A549 (cell line): ENCODE results near the gene PLCB2. TPM values are rescaled to one million over a fixed set of nuclear protein-coding genes. Genes with fewer than 3 reads are reported as not detected.

Experiments
- ATAC-seq, 2 experiments: fragments of 200-7000 bp in 1 of 2; fragments of >200 bp in 1 of 2; cut with Nextera tagmentation in 1 of 2; cut with Tn5 transposase in 1 of 2; 3 replicates each; pipeline versions ENCODE4 v1.8.0 to v1.9.1; 2018 to 2020; ENCODE audit warnings: mild to moderate bottlenecking in 1 of 2, moderate library complexity in 1 of 2
- CTCF ChIA-PET: fragments of 300-600 bp; sonication (Branson Sonifier 250); formaldehyde crosslinking; extraction: SDS; loops from one replicate; lab custom pipeline; 2021; ENCODE audit warnings: antibody characterized with exemption, inconsistent platforms; lab: Yijun Ruan, JAX
- POLR2A ChIA-PET: fragments of 350-600 bp; formaldehyde crosslinking; extraction: SDS; loops from one replicate; lab custom pipeline; 2021; ENCODE audit warnings: antibody characterized with exemption, inconsistent platforms; lab: Yijun Ruan, JAX
- DNase-seq, 2 experiments: peaks; one replicate each; pipeline versions ENCODE4 v3.0.0 to v3.0.0-alpha.2; 2011 to 2016; ENCODE audit warnings: low read depth in 1 of 2, low spot score in 1 of 2
- FAIRE-seq: peaks from 2 replicates; lab custom pipeline; 2011; peaks lifted over from hg19 to GRCh38; lab: Jason Lieb, UNC
- H3K27ac ChIP-seq, 2 experiments: fragments of >200 bp; sonication (Bioruptor Twin); formaldehyde crosslinking; 3 replicates each; pipeline ENCODE4 v1.5.1; 2016 to 2017
- H3K4me1 ChIP-seq: fragments of >200 bp; sonication (Bioruptor Twin); formaldehyde crosslinking; 3 replicates; pipeline ENCODE4 v1.6.1; 2016
- H3K4me2 ChIP-seq: fragments of >200 bp; sonication (Bioruptor Twin); formaldehyde crosslinking; 3 replicates; pipeline ENCODE4 v1.6.1; 2016
- H3K4me3 ChIP-seq: fragments of >200 bp; sonication (Bioruptor Twin); formaldehyde crosslinking; 3 replicates; pipeline ENCODE4 v1.5.1; 2016
- H3K9me3 ChIP-seq: fragments of >200 bp; sonication (Bioruptor Twin); formaldehyde crosslinking; 3 replicates; pipeline ENCODE4 v1.6.1; 2016
- ATOH8 ChIP-seq: fragments of 250-450 bp; sonication (Bioruptor Pico); IDR thresholded peaks from 2 replicates; pipeline ENCODE4 v1.5.0; 2020; ENCODE audit warnings: low read depth, mild to moderate bottlenecking, moderate library complexity
- BCL3 ChIP-seq: fragments of >200 bp; sonication (Bioruptor Twin); formaldehyde crosslinking; IDR thresholded peaks from 3 replicates; pipeline ENCODE4 v1.6.1; 2016
- CBX8 ChIP-seq: fragments of 200-600 bp; sonication (generic); IDR thresholded peaks from 2 replicates; pipeline ENCODE4 v1.6.1; 2016
- CHD4 ChIP-seq: fragments of 200-600 bp; sonication (generic); IDR thresholded peaks from 2 replicates; pipeline ENCODE4 v1.6.1; 2016; ENCODE audit warnings: antibody characterized with exemption, mild to moderate bottlenecking, borderline replicate concordance
- CTCF ChIP-seq: fragments of >200 bp; sonication (Bioruptor Twin); formaldehyde crosslinking; IDR thresholded peaks from 3 replicates; pipeline ENCODE4 v1.5.1; 2016
- ELK1 ChIP-seq: fragments of 150-350 bp; IDR thresholded peaks from 2 replicates; pipeline ENCODE4 v1.6.1; 2014; ENCODE audit warnings: low read depth, mild to moderate bottlenecking, low read length
- EP300 ChIP-seq, 2 experiments: fragments of >200 bp; sonication (Bioruptor Twin); formaldehyde crosslinking; IDR thresholded peaks; 2 replicates in 1 of 2; 3 replicates in 1 of 2; pipeline ENCODE4 v1.6.1; 2016 to 2017
- HDAC2 ChIP-seq: fragments of 200-600 bp; sonication (generic); IDR thresholded peaks from 2 replicates; pipeline ENCODE4 v1.6.1; 2016
- HOXB13 ChIP-seq: fragments of 250-450 bp; sonication (Bioruptor Pico); IDR thresholded peaks from 2 replicates; pipeline ENCODE4 v1.5.0; 2020; ENCODE audit warnings: low read depth, mild to moderate bottlenecking, moderate library complexity
- JUNB ChIP-seq: fragments of >200 bp; sonication (Bioruptor Twin); formaldehyde crosslinking; IDR thresholded peaks from 2 replicates; pipeline ENCODE4 v1.6.1; 2016
- MAFK ChIP-seq: fragments of 450-650 bp; IDR thresholded peaks from 2 replicates; pipeline ENCODE4 v1.6.1; 2014; ENCODE audit not compliant: partially characterized antibody
- NPAS2 ChIP-seq: fragments of 250-450 bp; sonication (Bioruptor Pico); IDR thresholded peaks from 2 replicates; pipeline ENCODE4 v1.8.0; 2022; ENCODE audit warnings: mild to moderate bottlenecking, moderate library complexity, borderline replicate concordance
- PBX3 ChIP-seq: IDR thresholded peaks from 2 replicates; pipeline ENCODE4 v1.6.1; 2012
- POLR2A ChIP-seq: IDR thresholded peaks from 2 replicates; pipeline ENCODE4 v1.6.1; 2012; ENCODE audit warnings: mild to moderate bottlenecking, low read length
- RAD21 ChIP-seq, 2 experiments: fragments of >200 bp in 1 of 2; sonication (Bioruptor Twin) in 1 of 2; formaldehyde crosslinking in 1 of 2; IDR thresholded peaks in 1 of 2; conservative IDR thresholded peaks in 1 of 2; 2 replicates in 1 of 2; 3 replicates in 1 of 2; pipeline ENCODE4 v1.6.1; 2012 to 2018; ENCODE audit warnings: inconsistent platforms in 1 of 2
- RFX5 ChIP-seq: fragments of 450-650 bp; IDR thresholded peaks from 2 replicates; pipeline ENCODE4 v1.7.1; 2014; ENCODE audit warnings: antibody characterized with exemption, mild to moderate bottlenecking, moderate library complexity
- SMC3 ChIP-seq: fragments of >200 bp; sonication (Bioruptor Twin); formaldehyde crosslinking; IDR thresholded peaks from 3 replicates; pipeline ENCODE4 v1.6.1; 2018; ENCODE audit warnings: inconsistent platforms
- SREBF2 ChIP-seq: fragments of 450-650 bp; IDR thresholded peaks from 2 replicates; pipeline ENCODE4 v1.6.1; 2014; ENCODE audit warnings: mild to moderate bottlenecking, moderate library complexity
- TFCP2L1 ChIP-seq: fragments of 250-450 bp; sonication (Bioruptor Pico); IDR thresholded peaks from 2 replicates; pipeline ENCODE4 v1.5.0; 2021; ENCODE audit warnings: mild to moderate bottlenecking
- USF2 ChIP-seq: fragments of 450-650 bp; IDR thresholded peaks from 2 replicates; pipeline ENCODE4 v1.6.1; 2014; ENCODE audit warnings: antibody characterized with exemption
- ZFP36 ChIP-seq: fragments of 450-650 bp; IDR thresholded peaks from 2 replicates; pipeline ENCODE4 v1.6.1; 2014; ENCODE audit warnings: borderline replicate concordance; ENCODE audit not compliant: partially characterized antibody
- WGBS: methylation state at CpG from one replicate; pipeline ENCODE4 v1.1.6; 2017; ENCODE audit errors: missing lambda C conversion rate; 5-methylcytosine and 5-hydroxymethylcytosine counted together
- polyA plus RNA-seq, 4 experiments: library from polyadenylated mRNA; depleted of rRNA in 3 of 4; stranded (reverse); fragments of >200 nt; fragmentation: RNase III in 1 of 4; extraction: RNeasy Plus Mini Kit Qiagen cat#74134 plus additional on column Dnase treatment in 1 of 4; gene quantifications; 2 replicates in 3 of 4; 3 replicates in 1 of 4; pipeline ENCODE4 v1.2.3, GENCODE V29; 2011 to 2017

The PLCB2 gene
- polyA plus RNA-seq, 2 of the 4 experiments (the other 2 are of a cell fraction), result 0.30 to 0.49 TPM

GRCh38 chr15:40323239-40323952 lies 15.7 kb upstream of the PLCB2 start, which contains the start of gene INAFM2 (continued):
- TF ChIP-seq NPAS2 (CRISPR knock-in tag) (no peak), CBX8 (no peak)

- 66% methylated on average over 21 of the region's 26 CpGs for WGBS
- TF ChIP-seq TFCP2L1 (CRISPR knock-in tag) (no peak), JUNB (no peak), HDAC2 (no peak), SREBF2 (no peak), MAFK (no peak), RFX5 (no peak), CHD4 (no peak), HOXB13 (CRISPR knock-in tag) (no peak), USF2 (no peak), RAD21 (conservative IDR thresholded peaks at IDR 0.05 in 1 of 2, IDR thresholded peaks at IDR 0.05 in 1 of 2) (no peak), ATOH8 (CRISPR knock-in tag) (no peak), ELK1 (no peak), POLR2A (no peak), ZFP36 (no peak), EP300 (IDR thresholded peaks at IDR 0.05) (no peak), BCL3 (no peak), CBX8 (no peak)
- DNase-seq, result no peak
- CTCF ChIA-PET, result interaction anchor here (1.0 to 18.2 kb wide), 11 partner anchors 9 to 100 kb away, joined by 3 to 203 read pairs (median 24); partner anchors contain the start of genes CCDC9B and PLCB2
- peaks cover 9% of the 10 kb centered on the region; the same call in 1 of the 3 replicates for H3K4me1 ChIP-seq
- ATAC-seq, result no peak
- H3K27ac ChIP-seq, result no peak overlapping the region
- H3K4me2 ChIP-seq, result peak overlapping the region; percentile 98
- no peaks in the 10 kb centered on the region for H3K9me3 ChIP-seq
- H3K4me3 ChIP-seq, result peak overlapping the region; percentile 75
- POLR2A ChIA-PET, result interaction anchor here (1.5 to 1.7 kb wide), 2 partner anchors 15 to 18 kb away, joined by 5 read pairs; partner anchors contain the start of gene CCDC9B
- FAIRE-seq, result no peak
Measured at GRCh38 chr15:40322531-40323238, 14.9 kb upstream of the PLCB2 start.

GRCh38 chr15:40320931-40321371 lies 13.2 kb upstream of the PLCB2 start:
- POLR2A ChIA-PET, result no interaction called here
- ATAC-seq (peak in 1 of 2 experiments; percentile 74; a peak in 3 of 6 replicates), FAIRE-seq (no peak), DNase-seq (peak; percentile 48 to 72)
- Histone ChIP-seq H3K4me3 (no peak overlapping the region), H3K4me1 (peaks cover 9% of the 10 kb centered on the region; the same call in 1 of the 3 replicates), H3K9me3 (no peaks in the 10 kb centered on the region), H3K27ac (no peak overlapping the region), H3K4me2 (no peak overlapping the region)
- TF ChIP-seq RAD21 (conservative IDR thresholded peaks at IDR 0.05 in 1 of 2, IDR thresholded peaks at IDR 0.05 in 1 of 2), result peak; percentile 29 to 48; a peak in 2 of 5 replicates
- TF ChIP-seq SMC3, result peak; percentile 46; the same call in 1 of the 3 replicates
- TF ChIP-seq PBX3, result no peak
- TF ChIP-seq CTCF, result peak; percentile 61
- 0% methylated on average over 2 of the region's 2 CpGs for WGBS
- CTCF ChIA-PET, result interaction anchor here (0.8 to 18.2 kb wide), 19 partner anchors 9 to 398 kb away, joined by 3 to 203 read pairs (median 5); partner anchors contain the start of genes CCDC9B and PLCB2
